HEK293 (cell line): ENCODE results near the gene MPZL3.

Experiments used
- CTCF ChIP-seq: fragments of 450-650 bp; formaldehyde crosslinking; IDR thresholded peaks from 2 replicates; pipeline ENCODE4 v1.5.1; 2016; ENCODE audit warnings: missing biosample characterization, missing genetic modification characterization
- MEIS1 ChIP-seq: sonication (generic); formaldehyde crosslinking; IDR thresholded peaks from 2 replicates; pipeline ENCODE4 v1.8.1; 2022; ENCODE audit warnings: missing genetic modification reagents, mild to moderate bottlenecking, borderline replicate concordance
- YY1 ChIP-seq: fragments of 450-650 bp; formaldehyde crosslinking; IDR thresholded peaks from 2 replicates; pipeline ENCODE4 v1.5.1; 2018; ENCODE audit warnings: missing biosample characterization, missing genetic modification characterization
- YY2 ChIP-seq: fragments of 450-650 bp; formaldehyde crosslinking; IDR thresholded peaks from 2 replicates; pipeline ENCODE4 v1.5.1; 2016; ENCODE audit warnings: missing biosample characterization, missing genetic modification characterization
- ZEB2 ChIP-seq: fragments of 450-650 bp; formaldehyde crosslinking; IDR thresholded peaks from 2 replicates; pipeline ENCODE4 v1.5.1; 2016; ENCODE audit warnings: missing biosample characterization, missing genetic modification characterization
- ZNF138 ChIP-seq: fragments of 450-650 bp; formaldehyde crosslinking; IDR thresholded peaks from 2 replicates; pipeline ENCODE4 v1.5.1; 2016; ENCODE audit warnings: missing biosample characterization, missing genetic modification characterization, borderline replicate concordance
- ZNF362 ChIP-seq: fragments of 450-650 bp; formaldehyde crosslinking; IDR thresholded peaks from 2 replicates; pipeline ENCODE4 v1.5.1; 2016; ENCODE audit warnings: missing biosample characterization, missing genetic modification characterization
- ZNF426 ChIP-seq: fragments of 450-650 bp; formaldehyde crosslinking; IDR thresholded peaks from 2 replicates; pipeline ENCODE4 v1.5.1; 2017; ENCODE audit warnings: missing biosample characterization, missing genetic modification characterization, mild to moderate bottlenecking, inconsistent platforms, moderate library complexity
- ZNF510 ChIP-seq: fragments of 450-650 bp; formaldehyde crosslinking; IDR thresholded peaks from 2 replicates; pipeline ENCODE4 v1.5.1; 2018; ENCODE audit warnings: mild to moderate bottlenecking, missing genetic modification characterization, missing biosample characterization; ENCODE audit not compliant: insufficient replicate concordance
- ZSCAN4 ChIP-seq: fragments of 450-650 bp; formaldehyde crosslinking; IDR thresholded peaks from 2 replicates; pipeline ENCODE4 v1.5.1; 2017; ENCODE audit warnings: missing biosample characterization, missing genetic modification characterization
- TF ChIP-seq, protein P1 (sequence below): fragments of 450-650 bp; formaldehyde crosslinking; IDR thresholded peaks from 2 replicates; pipeline ENCODE4 v1.5.1; 2016; ENCODE audit warnings: missing biosample characterization, missing genetic modification characterization

GRCh38 chr11:118219244-118219643 is 32.9 kb downstream of the MPZL3 start:
- no peak for TF ChIP-seq CTCF (tag by site-specific recombination)
- TF ChIP-seq ZNF510 (tag by site-specific recombination) = no peak
- no peak for TF ChIP-seq ZNF426 (tag by site-specific recombination)
- TF ChIP-seq MEIS1 (CRISPR knock-in tag) = no peak
- no peak for TF ChIP-seq ZNF138 (tag by site-specific recombination)
- TF ChIP-seq, protein P1, sequence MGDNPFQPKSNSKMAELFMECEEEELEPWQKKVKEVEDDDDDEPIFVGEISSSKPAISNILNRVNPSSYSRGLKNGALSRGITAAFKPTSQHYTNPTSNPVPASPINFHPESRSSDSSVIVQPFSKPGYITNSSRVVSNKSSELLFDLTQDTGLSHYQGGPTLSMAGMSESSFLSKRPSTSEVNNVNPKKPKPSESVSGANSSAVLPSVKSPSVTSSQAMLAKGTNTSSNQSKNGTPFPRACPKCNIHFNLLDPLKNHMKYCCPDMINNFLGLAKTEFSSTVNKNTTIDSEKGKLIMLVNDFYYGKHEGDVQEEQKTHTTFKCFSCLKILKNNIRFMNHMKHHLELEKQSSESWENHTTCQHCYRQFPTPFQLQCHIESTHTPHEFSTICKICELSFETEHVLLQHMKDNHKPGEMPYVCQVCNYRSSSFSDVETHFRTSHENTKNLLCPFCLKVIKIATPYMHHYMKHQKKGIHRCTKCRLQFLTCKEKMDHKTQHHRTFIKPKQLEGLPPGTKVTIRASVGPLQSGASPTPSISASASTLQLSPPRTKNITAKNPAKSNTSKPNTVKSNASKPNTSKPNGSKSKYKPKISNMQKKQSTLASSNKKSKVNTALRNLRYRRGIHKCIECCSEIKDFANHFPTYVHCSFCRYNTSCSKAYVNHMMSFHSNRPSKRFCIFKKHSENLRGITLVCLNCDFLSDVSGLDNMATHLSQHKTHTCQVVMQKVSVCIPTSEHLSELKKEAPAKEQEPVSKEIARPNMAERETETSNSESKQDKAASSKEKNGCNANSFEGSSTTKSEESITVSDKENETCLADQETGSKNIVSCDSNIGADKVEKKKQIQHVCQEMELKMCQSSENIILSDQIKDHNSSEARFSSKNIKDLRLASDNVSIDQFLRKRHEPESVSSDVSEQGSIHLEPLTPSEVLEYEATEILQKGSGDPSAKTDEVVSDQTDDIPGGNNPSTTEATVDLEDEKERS (tag by site-specific recombination) = no peak
- no peak for TF ChIP-seq ZNF362 (tag by site-specific recombination)
- no peak for TF ChIP-seq ZEB2
- TF ChIP-seq YY1 (tag by site-specific recombination) = no peak
- TF ChIP-seq YY2 (tag by site-specific recombination) = no peak
- TF ChIP-seq ZSCAN4 (tag by site-specific recombination) = no peak
